Ovary (tissue), 9 donors: ENCODE data around the gene UGT2B10. TPM values are rescaled to one million over a fixed set of nuclear protein-coding genes. Genes with fewer than 3 reads are reported as not detected.

Source experiments
- DNase-seq, 5 donors: peaks; one replicate each; pipeline ENCODE4 v3.0.0-alpha.2; 2019 to 2020
- H3K27ac ChIP-seq, 2 donors: fragments of 200-600 bp; one replicate each; pipeline versions ENCODE4 v1.5.1 to v1.8.0; 2019 to 2022
- H3K27me3 ChIP-seq: fragments of 200-600 bp; one replicate; pipeline ENCODE4 v1.8.0; 2022
- H3K36me3 ChIP-seq: fragments of 200-600 bp; sonication (generic); one replicate; pipeline ENCODE4 v1.5.1; 2019
- H3K4me1 ChIP-seq: one replicate; pipeline ENCODE4 v1.8.1; 2013; ENCODE audit warnings: mild to moderate bottlenecking, moderate library complexity; ENCODE audit not compliant: insufficient read depth
- H3K4me3 ChIP-seq: fragments of 200-600 bp; sonication (generic); one replicate; pipeline ENCODE4 v1.5.1; 2017
- H3K9me3 ChIP-seq, 2 donors: fragments of 200-600 bp in 1 of 2; sonication (generic) in 1 of 2; one replicate each; pipeline versions ENCODE4 v1.5.1 to v1.8.1; 2013 to 2019; ENCODE audit warnings: mild to moderate bottlenecking in 1 of 2, moderate library complexity in 1 of 2
- CTCF ChIP-seq, 3 donors: fragments of 450-650 bp in 2 of 3; fragments of 200-600 bp in 1 of 3; IDR thresholded peaks; one replicate each; pipeline versions ENCODE4 v1.5.1 to v1.8.0; 2016 to 2022; ENCODE audit warnings: antibody characterized with exemption in 3 of 3, mild to moderate bottlenecking in 1 of 3
- EP300 ChIP-seq: sonication (generic); formaldehyde crosslinking; IDR thresholded peaks from one replicate; pipeline ENCODE4 v1.6.1; 2017; ENCODE audit warnings: antibody characterized with exemption
- POLR2A ChIP-seq: fragments of 450-650 bp; IDR thresholded peaks from one replicate; pipeline ENCODE4 v1.6.1; 2017; ENCODE audit warnings: antibody characterized with exemption, mild to moderate bottlenecking, moderate library complexity
- WGBS, 3 donors: extraction: QIAGEN DNeasy Blood & Tissue Kit in 1 of 3; methylation state at CpG; one replicate each; pipeline versions ENCODE4 v1.1.5 to v1.1.7; 2013 to 2017; 5-methylcytosine and 5-hydroxymethylcytosine counted together
- intact Hi-C, 4 donors: fragments of 100-400 bp; cut with DNase I; formaldehyde crosslinking; loops; one replicate each; pipeline versions ENCODE4 v1.11.0 to v1.15.1; 2022 to 2023
- polyA plus RNA-seq, 2 donors: library from polyadenylated mRNA; stranded (reverse); fragments of 200-250 nt in 1 of 2; fragments of 350-450 nt in 1 of 2; fragmentation: Illumina TruSeq in 1 of 2; extraction: RNeasy Lipid Tissue Mini Kit (QIAGEN cat#74804) in 1 of 2; gene quantifications; one replicate each; pipeline ENCODE4 v1.2.3, GENCODE V29; 2013 to 2014
- total RNA-seq, 7 donors: library from RNA; depleted of rRNA in 2 of 7; stranded (reverse); fragments of >200 nt in 2 of 7; fragmentation: NEBNext Ultra II Directional in 3 of 7; extraction: Animal tissue kit (Norgen Biotek cat#: 25700) in 3 of 7; gene quantifications; one replicate each; pipeline versions ENCODE4 v1.1.0 to v1.2.4, GENCODE V29; 2016 to 2023
- donor health status: DM: no; HTN: no; CAD: no; lungs with moderate emphysema.
- donor health status: DM: no; HTN: no; CAD: no.
- donor health status: Bipolar disorder and iron deficiency.
- donor health status: DM: yes; HTN: yes; CAD: no.
- donor health status: DM: no; HTN: no; CAD: no.
- donor health status: DM: yes; HTN: yes; CAD: no.

The UGT2B10 gene
- total and polyA plus RNA-seq, 9 donors = 0.13 to 0.17 TPM; not detected in 7

- H3K4me3 ChIP-seq = no peak overlapping the region
- H3K27ac ChIP-seq = no peak overlapping the region
- no peak for DNase-seq
- H3K9me3 ChIP-seq = no peaks in the 10 kb centered on the region
- TF ChIP-seq EP300 = no peak
- TF ChIP-seq POLR2A = no peak
- no peak for TF ChIP-seq CTCF (IDR thresholded peaks at IDR 0.05)
- no peaks in the 10 kb centered on the region for H3K36me3 ChIP-seq
- intact Hi-C loops = no loop called here
- H3K27me3 ChIP-seq = no peaks in the 10 kb centered on the region
- 82 to 86% (median 83%) methylated on average over 5 of the region's 5 CpGs for WGBS, 3 donors
- no peaks in the 10 kb centered on the region for H3K4me1 ChIP-seq
These were observed 50.0 kb downstream of the UGT2B10 start for GRCh38 chr4:68865760-68866159.

DNA sequence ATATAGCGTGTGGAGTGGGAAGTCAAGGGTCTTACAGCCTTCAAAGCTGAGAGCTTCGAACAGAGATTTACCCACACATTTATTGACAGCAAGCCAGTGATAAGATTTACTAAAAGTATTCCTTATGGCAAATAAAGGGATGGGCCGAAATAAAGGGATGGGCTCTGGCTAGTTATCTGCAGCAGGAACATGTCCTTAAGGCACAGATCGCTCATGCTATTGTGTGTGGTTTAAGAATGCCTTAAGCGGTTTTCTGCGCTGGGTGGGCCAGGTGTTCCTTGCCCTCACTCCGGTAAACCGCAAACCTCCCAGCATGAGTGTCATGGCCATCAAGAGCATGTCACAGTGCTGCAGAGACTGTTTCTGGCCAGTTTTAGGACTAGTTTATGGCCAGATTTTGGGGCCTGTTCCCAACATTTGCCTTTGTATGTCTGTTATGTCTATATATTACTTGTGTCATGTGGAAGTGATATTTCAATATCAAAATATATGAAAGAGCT lies 53.5 kb downstream of the UGT2B10 start:
- DNase-seq = no peak
- 86 to 92% (median 87%) methylated on average over 8 of the region's 8 CpGs for WGBS, 3 donors
- no peaks in the 10 kb centered on the region for H3K9me3 ChIP-seq
- H3K4me1 ChIP-seq = no peaks in the 10 kb centered on the region
- intact Hi-C loops = no loop called here
- no peaks in the 10 kb centered on the region for H3K27me3 ChIP-seq
- no peaks in the 10 kb centered on the region for H3K36me3 ChIP-seq
- no peak overlapping the region for H3K27ac ChIP-seq
- H3K4me3 ChIP-seq = no peak overlapping the region
- no peak for TF ChIP-seq POLR2A
- TF ChIP-seq CTCF (IDR thresholded peaks at IDR 0.05) = no peak
- TF ChIP-seq EP300 = no peak

DNA sequence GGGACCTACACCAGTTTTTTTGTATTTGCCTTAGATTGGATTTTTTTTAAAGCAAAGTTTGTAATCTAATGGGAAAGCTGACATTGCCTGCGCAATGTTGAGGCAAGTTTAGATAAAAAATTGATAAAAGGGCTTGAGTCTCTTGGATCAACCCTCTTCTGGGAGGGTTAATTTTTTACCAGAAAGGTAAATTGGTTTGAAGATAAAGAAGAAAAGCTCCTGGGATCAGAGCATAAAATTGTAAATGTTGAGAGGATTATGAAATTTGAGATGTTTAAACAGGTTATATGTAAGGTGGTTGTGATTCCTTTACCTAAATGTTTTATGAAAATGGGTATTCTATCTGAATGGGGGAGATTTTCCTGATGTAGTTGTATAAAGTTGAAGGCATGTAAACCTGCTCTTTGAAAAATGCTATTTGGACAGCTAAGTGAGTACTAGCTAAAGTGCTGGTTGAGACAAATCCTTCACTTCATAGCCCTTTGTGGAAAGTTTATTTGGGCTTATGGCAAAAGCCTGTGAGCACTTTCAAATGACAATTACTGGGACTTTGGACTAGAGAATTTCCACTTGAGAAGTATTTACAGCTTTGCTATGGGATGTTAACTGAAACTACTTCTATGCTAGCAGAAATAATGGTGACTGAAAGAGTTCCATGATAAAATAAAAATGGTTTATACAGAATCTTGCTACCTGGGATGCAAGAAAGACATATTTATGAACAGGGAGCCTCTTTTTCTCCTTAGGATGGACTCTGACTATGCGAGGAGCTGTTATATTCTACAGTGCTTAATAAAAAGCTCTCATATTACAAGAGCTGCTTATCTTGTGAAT lies 56.2 kb downstream of the UGT2B10 start:
- Histone ChIP-seq H3K9me3 (no peaks in the 10 kb centered on the region), H3K36me3 (no peaks in the 10 kb centered on the region), H3K4me3 (no peak overlapping the region), H3K27ac (no peak overlapping the region), H3K4me1 (no peaks in the 10 kb centered on the region), H3K27me3 (no peaks in the 10 kb centered on the region)
- TF ChIP-seq CTCF (IDR thresholded peaks at IDR 0.05) = no peak
- no peak for TF ChIP-seq POLR2A
- TF ChIP-seq EP300 = no peak
- DNase-seq = no peak
- 53 to 58% (median 55%) methylated on average over 2 of the region's 2 CpGs for WGBS, 3 donors
- intact Hi-C loops = no loop called here

DNA sequence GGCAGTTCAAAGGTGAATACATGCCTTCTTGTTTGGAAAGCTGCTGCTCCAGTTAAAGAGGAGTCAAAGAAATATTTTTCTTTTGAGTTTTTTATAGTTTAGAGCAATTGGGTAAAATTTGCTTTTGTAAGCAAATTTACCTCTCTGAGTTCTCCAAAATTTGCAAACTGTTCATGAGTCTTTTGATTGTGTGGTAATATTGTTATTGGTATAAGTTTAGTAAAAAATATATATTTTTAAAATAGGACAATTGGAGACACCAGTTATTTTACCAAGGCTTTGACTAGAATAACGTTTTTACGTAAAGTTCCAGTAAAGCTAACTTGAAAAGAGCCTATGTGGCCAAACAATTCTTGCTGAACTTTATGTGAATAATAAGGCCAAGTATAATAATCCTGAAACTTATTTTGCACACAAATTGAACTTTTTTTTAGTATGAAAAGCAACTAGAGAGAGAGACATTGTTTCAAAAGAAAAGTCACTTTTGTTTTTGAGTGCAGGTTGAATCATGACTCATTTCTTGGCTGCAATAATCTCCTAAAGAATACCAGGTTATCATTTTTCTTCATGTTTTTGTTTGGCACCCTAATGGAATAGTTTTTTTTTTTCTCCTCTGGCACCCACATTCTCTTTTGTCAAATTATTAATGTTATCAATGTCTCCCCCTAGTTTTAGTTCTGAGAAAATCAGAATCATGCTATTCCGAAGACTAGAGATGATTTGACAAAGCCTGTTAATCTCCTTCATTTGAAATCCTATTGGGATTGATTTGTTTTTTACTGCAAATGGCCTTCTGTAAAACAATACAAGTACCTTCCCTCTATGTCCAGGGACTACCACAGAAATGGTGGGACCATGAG lies 57.1 kb downstream of the UGT2B10 start:
- H3K4me1 ChIP-seq = no peaks in the 10 kb centered on the region
- H3K4me3 ChIP-seq = no peak overlapping the region
- no peak for TF ChIP-seq EP300
- TF ChIP-seq POLR2A = no peak
- TF ChIP-seq CTCF (IDR thresholded peaks at IDR 0.05) = no peak
- no peaks in the 10 kb centered on the region for H3K9me3 ChIP-seq
- no peaks in the 10 kb centered on the region for H3K27me3 ChIP-seq
- H3K36me3 ChIP-seq = no peaks in the 10 kb centered on the region
- no peak for DNase-seq
- WGBS, 3 donors = 34 to 65% (median 43%) methylated on average over 3 of the region's 3 CpGs
- intact Hi-C loops = no loop called here
- H3K27ac ChIP-seq = no peak overlapping the region
